ENCODE results near the gene MADD. TPM values are rescaled to one million over a fixed set of nuclear protein-coding genes. Genes with fewer than 3 reads are reported as not detected.

Gene MADD
- total and polyA plus RNA-seq, 2 donors (not counting 1 experiment from before 2014, with no cell fraction given) = 7.0 to 15.4 TPM

- Histone ChIP-seq H3K4me3 (replicated peaks in 1 of 4; ENCODE audit: control extremely low read depth in 1 of 4, insufficient read depth in 1 of 4, low read depth in 3 of 4, low read length in 4 of 4) (no peak overlapping the region), H3K9me3 (ENCODE audit: control insufficient read depth, insufficient read depth, low read depth, low read length) (no peaks in the 10 kb centered on the region), H4K20me1 (ENCODE audit: control insufficient read depth, extremely low read depth, insufficient read depth, low read length) (no peaks in the 10 kb centered on the region), H3K9ac (ENCODE audit: insufficient read depth, low read length) (no peak overlapping the region), H3K4me2 (ENCODE audit: extremely low read depth, insufficient read depth, low read length) (no peak overlapping the region), H3K27me3 (ENCODE audit: control insufficient read depth, insufficient read depth, low read length) (no peaks in the 10 kb centered on the region), H3K79me2 (ENCODE audit: control insufficient read depth, insufficient read depth, low read length) (no peaks in the 10 kb centered on the region), H3K4me1 (ENCODE audit: control insufficient read depth, extremely low read depth, insufficient read depth, low read length) (no peaks in the 10 kb centered on the region), H3K27ac (ENCODE audit: insufficient read depth, low read length) (no peak overlapping the region), H2AFZ (ENCODE audit: low read length) (no peak overlapping the region), H3K36me3 (ENCODE audit: control insufficient read depth, insufficient read depth, low read length) (no peaks in the 10 kb centered on the region)
- TF ChIP-seq CTCF (conservative IDR thresholded peaks at IDR 0.05 in 1 of 2, IDR thresholded peaks at IDR 0.05 in 1 of 2; ENCODE audit: low read depth in 1 of 2, low read length in 2 of 2) (no peak), EZH2 (IDR thresholded peaks at IDR 0.05; ENCODE audit: low read length, missing control alignments) (no peak)
- DNase-seq (ENCODE audit: low read depth in 2 of 2) = no peak
These were observed 89.7 kb downstream of the MADD start for GRCh38 chr11:47359586-47359985.

- no peak overlapping the region for H3K4me2 ChIP-seq (ENCODE audit: extremely low read depth, insufficient read depth, low read length)
- no peak overlapping the region for H3K4me3 ChIP-seq (replicated peaks in 1 of 4; ENCODE audit: control extremely low read depth in 1 of 4, insufficient read depth in 1 of 4, low read depth in 3 of 4, low read length in 4 of 4)
- H3K36me3 ChIP-seq (ENCODE audit: control insufficient read depth, insufficient read depth, low read length) = no peaks in the 10 kb centered on the region
- H3K4me1 ChIP-seq (ENCODE audit: control insufficient read depth, extremely low read depth, insufficient read depth, low read length) = no peaks in the 10 kb centered on the region
- H3K27me3 ChIP-seq (ENCODE audit: control insufficient read depth, insufficient read depth, low read length) = no peaks in the 10 kb centered on the region
- H3K9me3 ChIP-seq (ENCODE audit: control insufficient read depth, insufficient read depth, low read depth, low read length) = no peaks in the 10 kb centered on the region
- no peak overlapping the region for H2AFZ ChIP-seq (ENCODE audit: low read length)
- no peak for TF ChIP-seq EZH2 (IDR thresholded peaks at IDR 0.05; ENCODE audit: low read length, missing control alignments)
- TF ChIP-seq CTCF (conservative IDR thresholded peaks at IDR 0.05 in 1 of 2, IDR thresholded peaks at IDR 0.05 in 1 of 2; ENCODE audit: low read depth in 1 of 2, low read length in 2 of 2) = no peak
- H3K27ac ChIP-seq (ENCODE audit: insufficient read depth, low read length) = no peak overlapping the region
- H3K79me2 ChIP-seq (ENCODE audit: control insufficient read depth, insufficient read depth, low read length) = no peaks in the 10 kb centered on the region
- DNase-seq (ENCODE audit: low read depth in 2 of 2) = no peak
- no peak overlapping the region for H3K9ac ChIP-seq (ENCODE audit: insufficient read depth, low read length)
- H4K20me1 ChIP-seq (ENCODE audit: control insufficient read depth, extremely low read depth, insufficient read depth, low read length) = no peaks in the 10 kb centered on the region
These were observed 90.4 kb downstream of the MADD start for GRCh38 chr11:47360341-47360740.

GRCh38 chr11:47361419-47361818 lies 91.5 kb downstream of the MADD start:
- Histone ChIP-seq H3K9me3 (ENCODE audit: control insufficient read depth, insufficient read depth, low read depth, low read length) (no peaks in the 10 kb centered on the region), H3K27me3 (ENCODE audit: control insufficient read depth, insufficient read depth, low read length) (no peaks in the 10 kb centered on the region), H3K4me2 (ENCODE audit: extremely low read depth, insufficient read depth, low read length) (no peak overlapping the region), H3K79me2 (ENCODE audit: control insufficient read depth, insufficient read depth, low read length) (no peaks in the 10 kb centered on the region), H2AFZ (ENCODE audit: low read length) (no peak overlapping the region), H3K27ac (ENCODE audit: insufficient read depth, low read length) (no peak overlapping the region), H3K4me3 (replicated peaks in 1 of 4; ENCODE audit: control extremely low read depth in 1 of 4, insufficient read depth in 1 of 4, low read depth in 3 of 4, low read length in 4 of 4) (no peak overlapping the region), H4K20me1 (ENCODE audit: control insufficient read depth, extremely low read depth, insufficient read depth, low read length) (no peaks in the 10 kb centered on the region), H3K4me1 (ENCODE audit: control insufficient read depth, extremely low read depth, insufficient read depth, low read length) (no peaks in the 10 kb centered on the region), H3K9ac (ENCODE audit: insufficient read depth, low read length) (no peak overlapping the region), H3K36me3 (ENCODE audit: control insufficient read depth, insufficient read depth, low read length) (no peaks in the 10 kb centered on the region)
- no peak for TF ChIP-seq EZH2 (IDR thresholded peaks at IDR 0.05; ENCODE audit: low read length, missing control alignments)
- TF ChIP-seq CTCF (conservative IDR thresholded peaks at IDR 0.05 in 1 of 2, IDR thresholded peaks at IDR 0.05 in 1 of 2; ENCODE audit: low read depth in 1 of 2, low read length in 2 of 2) = no peak
- DNase-seq (ENCODE audit: low read depth in 2 of 2) = no peak
